ENCODE results near the gene NCK2. TPM values are rescaled to one million over a fixed set of nuclear protein-coding genes. Genes with fewer than 3 reads are reported as not detected.

Gene NCK2
- total RNA-seq, 4 donors from 2014 or later = 59.8 to 130 (median 96.2) TPM

GRCh38 chr2:105801961-105802360 lies 57.2 kb downstream of the NCK2 start:
- H3K36me3 ChIP-seq = no peaks in the 10 kb centered on the region
- H3K27ac ChIP-seq (replicated peaks in 1 of 4) = no peak overlapping the region
- DNase-seq (ENCODE audit: extremely low spot score) = no peak
- H3K4me3 ChIP-seq = no peak overlapping the region
- no peak for TF ChIP-seq CTCF (IDR thresholded peaks at IDR 0.05)
- no peak for TF ChIP-seq POLR2A (IDR thresholded peaks at IDR 0.05; ENCODE audit: low read depth)
- TF ChIP-seq EP300 (IDR thresholded peaks at IDR 0.05) = no peak
- no peak for TF ChIP-seq POLR2AphosphoS5 (IDR thresholded peaks at IDR 0.05)
- H3K9me3 ChIP-seq = no peaks in the 10 kb centered on the region
- intact Hi-C loops (cut with DNase I) = no loop called here
- H3K4me1 ChIP-seq = peaks cover 52 to 80% (median 61%) of the 10 kb centered on the region in 4 donors
- WGBS = 83% methylated on average over 3 of the region's 4 CpGs
- H3K27me3 ChIP-seq = no peaks in the 10 kb centered on the region

GRCh38 chr2:105802587-105802986 lies 57.9 kb downstream of the NCK2 start:
- peaks cover 46 to 74% (median 55%) of the 10 kb centered on the region in 4 donors for H3K4me1 ChIP-seq

GRCh38 chr2:105803337-105803736 lies 58.6 kb downstream of the NCK2 start:
- Histone ChIP-seq H3K4me3 (no peak overlapping the region), H3K27me3 (no peaks in the 10 kb centered on the region), H3K27ac (replicated peaks in 1 of 4) (no peak overlapping the region), H3K36me3 (no peaks in the 10 kb centered on the region), H3K9me3 (no peaks in the 10 kb centered on the region), H3K4me1 (peaks cover 42 to 70% (median 50%) of the 10 kb centered on the region in 4 donors)
- WGBS = 88% methylated on average over 3 of the region's 3 CpGs
- TF ChIP-seq CTCF (IDR thresholded peaks at IDR 0.05) (no peak), POLR2AphosphoS5 (IDR thresholded peaks at IDR 0.05) (no peak), POLR2A (IDR thresholded peaks at IDR 0.05; ENCODE audit: low read depth) (no peak), EP300 (IDR thresholded peaks at IDR 0.05) (no peak)
- no peak for DNase-seq (ENCODE audit: extremely low spot score)
- intact Hi-C loops (cut with DNase I) = no loop called here

More at GRCh38 chr2:105802587-105802986, 57.9 kb downstream of the NCK2 start:
- H3K9me3 ChIP-seq = no peaks in the 10 kb centered on the region
- no peak for TF ChIP-seq CTCF (IDR thresholded peaks at IDR 0.05)
- no peak for TF ChIP-seq EP300 (IDR thresholded peaks at IDR 0.05)
- no peak for TF ChIP-seq POLR2AphosphoS5 (IDR thresholded peaks at IDR 0.05)
- no peak for TF ChIP-seq POLR2A (IDR thresholded peaks at IDR 0.05; ENCODE audit: low read depth)
- DNase-seq (ENCODE audit: extremely low spot score) = no peak
- WGBS = 67% methylated on average over 7 of the region's 7 CpGs
- no peak overlapping the region for H3K27ac ChIP-seq (replicated peaks in 1 of 4)
- H3K4me3 ChIP-seq = no peak overlapping the region
- intact Hi-C loops (cut with DNase I) = no loop called here
- H3K36me3 ChIP-seq = no peaks in the 10 kb centered on the region
- H3K27me3 ChIP-seq = no peaks in the 10 kb centered on the region

GRCh38 chr2:105803773-105804172 lies 59.1 kb downstream of the NCK2 start:
- no peaks in the 10 kb centered on the region for H3K9me3 ChIP-seq
- no peaks in the 10 kb centered on the region for H3K27me3 ChIP-seq
- H3K36me3 ChIP-seq = no peaks in the 10 kb centered on the region
- WGBS = 90% methylated on average over 4 of the region's 4 CpGs
- H3K4me1 ChIP-seq = peaks cover 38 to 66% (median 47%) of the 10 kb centered on the region in 4 donors
- intact Hi-C loops (cut with DNase I) = no loop called here
- no peak overlapping the region for H3K4me3 ChIP-seq
- TF ChIP-seq CTCF (IDR thresholded peaks at IDR 0.05) (no peak), EP300 (IDR thresholded peaks at IDR 0.05) (no peak), POLR2AphosphoS5 (IDR thresholded peaks at IDR 0.05) (no peak), POLR2A (IDR thresholded peaks at IDR 0.05; ENCODE audit: low read depth) (no peak)
- DNase-seq (ENCODE audit: extremely low spot score) = no peak
- no peak overlapping the region for H3K27ac ChIP-seq (replicated peaks in 1 of 4)

- Histone ChIP-seq H3K4me1 (peaks cover 33 to 64% (median 45%) of the 10 kb centered on the region in 4 donors), H3K36me3 (no peaks in the 10 kb centered on the region), H3K4me3 (no peak overlapping the region), H3K27ac (replicated peaks in 1 of 4) (no peak overlapping the region), H3K9me3 (no peaks in the 10 kb centered on the region), H3K27me3 (no peaks in the 10 kb centered on the region)
- 66% methylated on average over 3 of the region's 3 CpGs for WGBS
- DNase-seq (ENCODE audit: extremely low spot score) = no peak
- intact Hi-C loops (cut with DNase I) = no loop called here
- TF ChIP-seq POLR2AphosphoS5 (IDR thresholded peaks at IDR 0.05) (no peak), POLR2A (IDR thresholded peaks at IDR 0.05; ENCODE audit: low read depth) (no peak), CTCF (IDR thresholded peaks at IDR 0.05) (no peak), EP300 (IDR thresholded peaks at IDR 0.05) (no peak)
Measured at GRCh38 chr2:105804266-105804665, 59.6 kb downstream of the NCK2 start.
